GM19438 (cell line): ENCODE measurements around the gene IFFO2.
"Not testable (repeated sequence)": the region's sequence is repeated elsewhere in the genome, so short reads cannot be mapped to it uniquely, and the experiment has no call there.

ENCODE experiments used
- ATAC-seq: cut with Tn5 transposase; IDR thresholded peaks from one replicate; pipeline ENCODE4 v1.9.1; 2021; ENCODE audit warnings: low read depth; ENCODE audit not compliant: unreplicated experiment

IFFO2 gene

DNA sequence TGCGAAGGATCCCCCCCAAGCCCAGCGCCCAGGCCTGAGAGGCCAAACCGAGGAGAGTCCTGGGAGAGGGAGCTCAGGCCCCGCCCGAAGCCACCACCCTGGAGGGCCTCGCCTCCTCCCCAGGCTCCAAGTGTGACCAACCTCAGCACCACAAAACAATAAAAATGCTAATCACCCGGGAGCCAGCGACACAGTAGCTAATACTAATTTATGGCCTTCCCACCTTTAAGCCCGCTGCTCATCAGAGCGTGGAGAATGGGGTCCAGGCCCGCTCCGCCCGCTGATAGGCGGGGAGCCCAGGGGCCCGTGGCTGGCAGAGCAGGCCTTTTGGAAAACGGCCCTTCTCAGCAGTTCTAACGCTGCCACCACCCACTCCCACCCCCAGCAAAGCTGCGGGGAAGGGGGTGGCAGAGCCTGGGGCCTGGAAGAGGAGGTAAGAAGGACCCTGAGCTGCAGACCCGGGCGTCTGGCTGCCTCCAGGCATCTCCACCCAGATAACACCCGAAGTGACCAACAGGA, 76.6 kb downstream of the IFFO2 start:
- ATAC-seq, result no peak

DNA sequence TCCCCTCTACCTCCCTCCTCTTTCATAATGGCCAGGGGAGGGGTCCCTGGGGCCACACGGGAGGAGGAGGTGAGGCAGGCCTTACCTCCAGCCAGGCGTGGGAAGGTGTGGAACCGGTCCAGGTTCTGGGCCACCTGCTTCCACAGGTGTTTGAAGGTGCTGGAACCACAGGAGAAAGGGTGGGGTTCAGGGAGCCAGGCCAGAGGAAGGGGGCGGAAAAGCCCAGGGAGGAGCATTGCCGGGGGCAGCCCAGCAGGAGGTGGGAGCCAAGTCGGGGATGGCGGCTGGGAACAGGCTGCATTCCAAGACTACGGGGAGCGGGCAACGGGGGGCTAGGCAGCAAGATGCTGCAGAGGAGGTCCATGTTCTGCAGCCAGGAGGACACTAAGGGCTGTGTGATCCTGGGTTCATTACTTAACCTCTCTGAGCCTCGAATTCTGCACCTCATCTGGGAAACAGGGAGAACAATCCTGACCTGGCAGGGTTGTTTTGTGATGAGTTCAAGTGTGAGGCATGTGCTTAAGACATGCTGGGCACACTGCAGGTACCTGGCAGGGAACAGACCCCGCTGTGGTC, 77.2 kb downstream of the IFFO2 start:
- no peak for ATAC-seq

DNA sequence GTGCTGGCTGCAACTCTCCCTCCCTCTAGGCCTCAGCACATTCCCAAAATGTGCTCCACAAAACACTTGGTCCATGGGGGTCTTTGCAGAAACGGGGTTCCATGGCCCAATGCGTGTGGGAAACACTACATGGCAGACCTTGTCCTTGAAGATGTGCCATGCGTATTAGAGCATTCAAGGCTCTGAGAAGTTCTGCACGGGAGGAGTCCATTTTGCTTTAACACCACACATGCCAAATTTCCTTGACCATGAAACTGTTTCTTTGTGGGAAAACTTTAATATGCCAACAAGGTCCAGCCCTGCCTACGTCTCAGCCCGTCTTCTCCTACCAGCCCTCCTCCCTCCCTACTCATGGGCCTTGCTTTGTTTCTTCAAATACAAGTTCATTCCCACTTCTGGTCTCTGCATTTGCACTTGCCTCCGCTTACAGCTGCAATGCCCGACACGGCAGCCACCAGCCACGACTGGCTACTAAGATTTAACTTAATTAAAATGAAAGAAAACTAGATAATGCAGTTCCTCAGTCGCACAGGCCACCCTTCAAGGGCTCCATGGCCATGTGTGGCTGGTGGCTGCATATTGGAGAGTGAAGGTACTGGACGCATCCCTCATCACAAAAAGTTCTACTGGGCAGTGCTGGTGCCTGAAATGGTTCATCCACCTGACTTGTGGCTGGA, 77.8 kb downstream of the IFFO2 start:
- ATAC-seq, result no peak

DNA sequence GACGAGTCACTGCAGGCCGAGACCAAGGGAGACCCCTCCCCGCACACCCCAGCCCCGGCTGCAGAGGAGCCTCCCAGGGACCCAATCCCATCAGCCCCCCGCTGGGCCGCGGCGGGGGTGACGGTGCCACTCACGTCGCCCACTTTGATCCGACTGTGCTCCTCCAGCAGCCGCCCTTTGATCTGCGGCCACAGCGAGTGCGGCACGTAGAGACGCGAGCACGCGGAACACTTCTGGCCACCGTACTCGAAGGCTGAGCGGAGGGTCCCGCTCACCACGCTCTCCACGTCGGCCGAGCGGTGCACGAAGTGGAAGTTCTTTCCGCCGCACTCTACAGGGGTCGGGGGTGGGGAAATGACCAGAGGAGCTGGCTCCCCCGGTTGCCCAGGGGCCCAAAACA, 79.2 kb downstream of the IFFO2 start:
- no peak for ATAC-seq

DNA sequence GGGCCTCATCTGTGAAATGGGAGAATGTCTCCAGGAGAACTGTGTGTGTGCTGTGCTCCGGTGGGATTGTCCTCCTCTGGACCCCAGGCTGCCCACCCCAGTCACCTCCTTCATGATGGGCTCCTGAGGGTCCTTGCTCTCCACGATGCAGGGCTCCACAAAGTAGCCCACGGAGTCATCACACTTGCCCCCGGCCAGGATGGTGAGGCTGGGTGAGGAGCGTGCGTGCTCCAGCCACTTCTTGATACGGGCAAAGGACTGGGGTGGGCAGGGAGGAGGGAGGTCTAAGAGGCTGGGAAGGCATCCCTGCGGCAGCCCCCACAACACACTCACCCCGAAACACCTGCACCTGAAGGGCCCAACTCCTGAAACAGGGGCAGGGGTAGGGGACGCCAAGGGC, 80.3 kb downstream of the IFFO2 start:
- ATAC-seq, result no peak

DNA sequence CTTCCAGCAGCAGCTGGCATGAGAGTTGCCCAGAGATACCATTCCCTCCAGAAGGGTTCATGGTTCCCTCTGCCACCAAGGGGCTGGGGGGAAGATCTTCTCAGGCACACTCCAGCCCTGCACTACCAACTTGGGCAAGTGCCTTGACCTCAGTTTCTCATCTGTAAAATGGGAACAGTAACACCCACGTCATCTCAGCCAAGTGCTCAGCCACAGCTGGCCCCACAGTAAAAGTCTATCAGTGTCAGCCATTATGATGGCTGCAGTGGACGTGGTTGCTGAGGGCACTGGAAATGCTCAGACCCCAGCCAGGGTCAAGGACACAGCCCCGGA, 80.7 kb downstream of the IFFO2 start:
- no peak for ATAC-seq

DNA sequence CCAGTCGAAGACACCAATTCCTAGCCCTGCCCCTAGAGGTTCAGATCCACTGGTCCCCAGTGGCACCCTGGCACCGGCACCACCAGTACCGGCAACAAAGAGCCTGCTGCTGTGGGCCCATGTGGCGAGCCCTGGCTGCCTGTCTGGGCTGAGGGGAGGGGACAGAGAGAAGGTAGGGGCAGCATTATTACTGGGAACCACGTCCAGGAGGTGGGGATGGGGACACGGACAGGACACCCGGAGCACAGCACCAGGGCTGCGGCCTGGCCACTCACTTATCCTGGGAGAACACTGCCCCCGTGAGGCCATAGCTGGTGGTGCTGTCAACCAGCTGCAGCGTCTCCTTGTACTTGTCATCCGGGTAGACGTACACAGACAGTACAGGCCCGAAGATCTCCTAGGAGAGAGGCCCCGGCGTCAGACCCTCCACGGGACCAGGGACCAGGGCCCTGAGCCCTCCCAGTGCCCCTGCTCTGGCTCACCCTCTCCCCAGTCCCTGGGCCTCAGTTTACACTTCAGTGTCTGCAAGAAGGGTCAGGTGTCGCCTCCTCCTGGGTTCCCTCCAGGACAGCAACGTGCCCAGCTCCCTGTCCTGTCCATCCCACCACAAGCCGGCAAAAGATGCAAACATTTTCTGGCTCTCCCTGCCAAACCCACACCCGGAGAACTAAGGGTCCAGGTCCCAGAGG, 81.2 kb downstream of the IFFO2 start:
- ATAC-seq, result no peak

DNA sequence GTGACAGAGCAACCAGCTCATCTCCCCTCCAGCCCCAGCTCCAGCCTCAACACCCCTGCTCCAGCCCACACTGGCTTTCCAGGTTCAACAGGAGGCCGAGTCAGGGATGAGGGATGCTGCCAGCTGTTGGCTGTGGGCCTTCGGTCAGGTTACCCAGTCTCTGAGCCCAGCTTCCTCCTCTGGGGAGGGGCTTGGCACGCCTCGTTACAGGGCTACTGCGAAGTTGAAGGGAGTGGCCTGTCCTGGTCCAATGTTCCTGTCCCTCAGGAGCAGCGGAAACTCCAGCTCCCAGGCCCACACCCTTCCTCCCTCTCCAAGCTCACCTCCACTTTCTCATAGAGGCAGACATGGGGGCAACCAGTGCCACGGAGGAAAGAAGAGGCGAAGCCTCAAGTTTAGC, 81.9 kb downstream of the IFFO2 start:
- ATAC-seq, result no peak

DNA sequence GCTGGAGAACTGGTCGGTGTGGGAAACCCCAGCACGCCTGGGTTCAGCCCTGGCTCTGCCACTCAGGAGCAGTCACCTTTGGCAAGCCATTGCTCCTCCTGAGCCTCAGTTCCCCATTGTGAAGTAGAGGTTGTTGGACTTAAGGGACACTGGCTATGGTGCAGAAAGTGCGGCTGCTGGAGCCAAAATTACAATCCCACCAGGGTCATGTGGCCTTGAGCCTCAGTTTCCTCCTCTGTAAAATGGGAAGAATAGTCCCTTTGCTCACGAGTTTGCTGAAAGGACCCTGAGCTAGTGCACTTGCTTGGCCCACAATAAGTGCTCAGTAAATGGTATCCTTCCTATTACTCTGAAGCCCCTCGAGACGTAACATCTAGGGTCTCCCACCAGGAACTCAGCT, 82.4 kb downstream of the IFFO2 start:
- no peak for ATAC-seq

DNA sequence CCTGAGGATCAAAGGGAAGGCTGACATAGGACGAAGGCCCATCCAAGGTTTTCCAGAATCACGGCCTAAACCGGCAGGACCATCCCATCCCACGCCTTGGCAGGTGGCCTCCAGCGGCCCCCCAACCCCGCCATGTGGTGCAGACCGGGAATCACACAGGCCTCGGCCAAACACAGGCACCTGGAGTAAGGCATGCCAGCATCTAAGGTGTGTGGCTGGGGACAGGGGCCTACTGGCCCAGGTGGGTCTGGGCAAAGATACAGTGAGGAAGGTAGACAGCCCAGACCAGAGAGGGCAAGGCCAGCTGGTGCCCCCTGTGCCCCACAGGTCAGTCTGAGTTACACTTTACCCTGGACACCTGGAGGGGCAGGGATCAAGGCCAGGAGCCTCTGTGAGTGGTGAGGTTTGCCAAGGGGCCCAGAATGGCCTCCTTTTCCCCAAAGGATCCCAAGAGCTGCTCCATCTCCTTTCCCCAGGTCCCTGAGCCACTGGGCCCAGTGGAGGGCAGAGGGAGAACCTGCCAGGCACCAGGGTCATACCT, 84.3 kb downstream of the IFFO2 start:
- ATAC-seq, result no peak

DNA sequence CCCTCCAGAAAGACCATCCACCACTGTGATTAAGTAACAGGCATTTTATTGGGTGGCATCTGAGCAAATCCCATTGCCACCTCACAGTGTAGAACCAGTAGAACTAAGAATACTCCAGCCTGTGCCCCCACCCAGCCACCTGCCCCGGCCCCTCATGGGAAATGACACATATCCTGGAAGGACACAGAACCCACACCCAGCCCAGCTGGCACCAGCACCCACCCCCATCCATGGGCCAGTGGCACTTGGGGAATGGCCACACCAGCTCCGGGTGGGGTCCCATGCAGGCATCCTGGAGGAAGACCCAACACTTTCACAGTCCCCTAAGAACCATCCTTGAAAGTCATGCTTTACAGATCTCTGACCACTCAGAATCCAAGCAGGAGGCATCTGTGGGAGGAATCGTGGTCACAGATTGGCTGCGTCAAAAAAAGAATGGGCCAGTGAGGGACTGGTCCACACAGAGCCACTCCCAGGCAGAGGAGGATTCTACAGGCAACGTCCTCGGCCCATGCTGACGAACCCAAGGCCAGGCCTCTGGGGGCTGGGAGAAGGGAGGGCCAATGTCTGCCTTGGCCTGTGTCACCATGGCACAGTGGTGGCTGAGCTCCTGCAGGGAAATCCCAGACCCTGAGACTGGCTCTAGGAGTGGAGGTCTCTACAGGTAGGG, 84.9 kb downstream of the IFFO2 start:
- no peak for ATAC-seq

DNA sequence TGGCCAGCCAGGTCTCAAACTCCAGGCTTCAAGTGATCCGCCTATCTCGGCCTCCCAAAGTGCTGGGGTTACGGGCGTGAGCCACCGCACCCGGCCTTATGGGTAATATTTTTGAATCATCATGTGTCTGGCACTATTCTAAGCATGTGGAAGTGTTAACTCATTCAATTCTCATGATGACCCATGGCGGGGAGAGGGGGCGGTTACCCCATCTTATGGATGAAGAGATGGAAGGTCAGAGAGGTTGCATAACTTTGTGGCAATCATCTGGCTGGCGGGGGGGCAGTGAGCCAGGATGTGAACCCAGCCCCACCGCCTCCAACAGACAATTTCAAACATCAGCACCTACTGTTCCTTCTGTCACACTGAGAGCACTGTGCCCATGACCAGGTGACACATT, 85.5 kb downstream of the IFFO2 start:
- no peak for ATAC-seq

DNA sequence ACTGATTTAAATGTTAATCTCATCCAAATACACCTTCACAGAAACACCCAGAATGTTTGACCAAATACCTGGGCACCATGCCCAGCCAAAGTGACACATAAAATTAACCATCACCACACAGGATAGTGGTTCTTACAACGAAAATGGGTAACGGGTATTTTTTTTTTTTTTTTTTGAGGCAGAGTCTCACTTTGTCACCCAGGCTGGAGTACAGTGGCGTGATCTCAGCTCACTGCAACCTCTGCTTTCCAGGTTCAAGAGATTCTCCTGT, 85.9 kb downstream of the IFFO2 start:
- not testable (repeated sequence) for ATAC-seq

DNA sequence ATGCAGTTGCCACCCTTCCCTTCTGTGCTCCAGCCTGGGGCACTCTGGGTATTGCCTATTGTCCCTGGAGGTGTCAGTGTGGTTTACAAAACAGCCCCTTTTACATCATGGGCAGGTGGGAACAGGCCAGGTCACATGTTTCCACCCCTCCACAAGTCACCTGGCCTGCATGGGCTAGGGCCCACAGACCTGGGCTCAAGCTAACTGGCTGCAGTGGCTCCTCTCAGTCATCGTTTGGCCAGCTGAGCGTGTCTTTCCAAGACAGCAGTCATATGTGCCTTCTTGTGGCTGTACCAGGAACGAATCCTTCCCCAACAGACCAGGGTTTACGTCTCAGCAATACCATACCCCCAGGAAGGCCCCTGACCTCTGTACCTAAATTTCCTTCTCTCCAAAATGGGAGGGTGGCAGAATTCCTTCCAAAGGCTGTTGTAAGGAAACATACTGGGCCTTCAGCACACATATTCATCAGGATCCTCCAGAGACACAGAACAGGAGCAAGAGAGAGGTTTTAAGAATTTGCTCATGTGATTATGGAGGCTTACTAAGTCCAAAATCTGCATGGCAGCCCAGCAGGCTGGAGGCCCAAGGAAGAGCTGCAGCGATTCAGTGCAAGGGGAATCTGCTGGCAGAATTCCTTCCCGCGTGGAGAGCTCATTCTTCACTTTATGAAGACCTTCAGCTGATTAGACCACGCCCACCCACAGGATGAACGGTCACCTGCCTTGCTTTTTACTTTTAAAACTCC, 86.5 kb downstream of the IFFO2 start:
- no peak for ATAC-seq

DNA sequence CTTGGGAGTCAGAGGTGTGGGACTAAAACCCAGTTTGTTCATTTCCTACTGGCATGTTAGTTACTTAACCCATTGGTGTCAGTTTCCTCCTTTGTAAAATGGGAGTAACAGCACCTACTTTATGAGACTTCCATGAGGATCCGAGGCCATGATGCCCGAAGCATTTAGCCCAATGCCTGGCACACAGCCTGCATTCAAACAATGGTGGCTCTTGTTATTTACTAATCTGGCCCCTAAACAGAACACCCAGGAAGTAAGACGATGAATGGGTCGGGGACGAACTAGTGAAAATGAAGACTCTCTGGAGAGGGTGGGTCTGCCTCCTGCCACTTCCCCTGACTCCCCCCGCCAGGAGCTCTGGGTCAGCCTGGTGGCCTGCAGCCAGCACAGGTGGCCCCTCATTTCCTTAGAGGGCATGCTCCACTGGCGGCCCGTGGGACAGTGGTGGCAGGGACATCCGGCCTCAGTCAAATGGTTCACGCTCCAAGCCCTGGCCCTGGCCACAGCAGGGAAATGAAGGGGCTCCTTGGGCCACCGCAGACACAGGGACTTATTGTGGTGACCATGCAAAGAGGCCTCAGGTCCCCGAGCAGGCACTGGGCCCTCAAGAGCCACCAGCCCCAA, 87.6 kb downstream of the IFFO2 start:
- no peak for ATAC-seq

DNA sequence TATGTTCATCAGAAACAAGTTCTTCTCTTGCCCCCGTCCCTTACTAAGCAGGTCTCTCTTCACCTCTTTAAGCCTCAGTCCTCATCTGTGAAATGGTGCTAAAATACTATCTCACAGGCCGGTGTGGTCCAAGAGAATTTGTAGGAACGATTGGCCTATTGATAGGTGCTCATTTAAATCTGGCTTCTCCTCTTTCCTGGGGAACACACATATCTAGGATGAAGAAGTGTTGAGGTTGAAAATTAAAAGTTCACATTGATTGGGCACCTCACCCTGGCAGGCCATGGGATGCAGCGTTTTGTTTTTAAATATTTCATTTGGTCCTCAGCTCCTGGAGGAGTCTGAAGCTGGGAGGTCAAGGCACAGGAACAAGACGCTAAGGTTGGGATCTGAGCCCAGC, 88.1 kb downstream of the IFFO2 start:
- no peak for ATAC-seq

DNA sequence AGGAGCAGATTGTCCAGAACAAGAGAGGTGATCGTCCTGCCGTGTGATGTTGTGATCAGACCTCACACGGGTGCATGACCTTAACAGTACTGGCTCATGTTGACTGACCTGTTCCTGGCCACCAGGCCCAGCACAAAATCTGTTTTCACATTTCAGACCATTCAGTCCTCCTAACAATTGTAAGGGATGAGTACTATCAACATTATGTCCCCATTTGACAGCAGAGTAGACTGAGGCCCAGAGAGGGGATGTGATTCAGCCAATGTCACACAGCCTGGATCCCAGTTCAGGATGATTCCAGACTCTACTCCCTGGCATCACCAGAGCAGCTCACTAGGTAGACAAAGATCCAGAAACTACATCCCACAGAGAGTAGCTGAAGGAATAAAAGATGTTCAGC, 89.6 kb downstream of the IFFO2 start:
- no peak for ATAC-seq

DNA sequence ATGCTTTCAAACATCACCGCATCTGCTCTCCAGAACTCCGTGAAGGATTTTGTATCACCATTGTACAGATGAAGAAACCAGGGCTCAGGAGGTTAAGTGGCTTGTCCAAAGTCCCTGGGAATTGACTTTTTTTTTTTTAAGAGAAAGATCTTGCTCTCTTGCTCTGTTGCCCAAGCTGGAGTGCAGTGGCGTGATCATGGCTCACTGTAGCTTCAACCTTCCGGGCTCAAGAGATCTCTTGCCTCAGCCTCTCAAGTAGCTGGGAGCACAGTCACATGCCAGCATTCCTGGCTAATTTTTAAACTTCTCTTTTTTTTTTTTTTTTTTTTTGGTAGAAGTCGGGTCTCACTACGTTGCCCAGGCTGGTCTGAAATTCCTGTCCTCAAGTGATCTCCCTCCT, 90.2 kb downstream of the IFFO2 start:
- ATAC-seq, result no peak

DNA sequence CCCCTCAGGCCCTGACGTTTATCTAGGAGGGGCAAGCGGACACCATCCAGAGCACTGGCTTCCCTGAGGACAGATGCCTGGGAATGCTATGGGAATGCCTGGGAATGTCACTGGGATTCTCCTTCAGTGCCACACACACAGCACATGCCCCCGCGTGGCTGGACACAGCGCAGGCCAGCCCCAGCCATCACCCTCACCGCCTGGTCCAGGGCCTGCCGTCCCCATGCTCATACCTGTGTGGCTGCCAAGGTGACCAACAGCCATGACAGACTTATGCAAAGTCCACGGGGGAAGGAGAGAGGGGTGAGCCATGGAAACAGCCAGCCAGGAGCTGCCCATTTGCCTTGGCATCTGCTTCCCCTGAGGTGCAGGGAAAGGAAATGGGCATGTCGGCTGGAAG, 91.3 kb downstream of the IFFO2 start:
- ATAC-seq, result no peak

DNA sequence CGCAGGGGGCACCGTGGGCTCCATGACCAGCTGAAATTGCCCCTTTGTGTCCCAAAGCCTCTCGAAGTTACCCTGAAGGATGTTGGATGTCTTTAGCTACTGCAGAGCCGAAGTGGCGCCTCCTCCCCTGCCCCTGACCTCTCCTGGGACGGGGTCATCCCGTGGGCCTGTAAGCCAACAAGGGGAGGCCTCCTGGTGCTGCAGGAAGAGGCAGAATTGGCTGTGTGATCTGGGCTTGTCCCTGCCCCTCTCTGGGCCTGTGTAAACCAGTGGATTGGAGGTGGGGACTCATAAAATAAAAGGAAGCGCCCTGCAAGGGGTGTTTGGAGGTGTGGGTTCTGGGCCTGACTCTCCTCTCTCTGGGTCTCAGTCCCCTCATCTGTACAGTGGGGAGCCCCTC, 94.9 kb downstream of the IFFO2 start:
- ATAC-seq, result no peak
